ENCODE data around the gene PDE5A.

- TF ChIP-seq REST (IDR thresholded peaks at IDR 0.05; ENCODE audit: insufficient read depth in 1 of 2, low read depth in 2 of 2, low read length in 1 of 2): no peak
- TF ChIP-seq CTCF (IDR thresholded peaks at IDR 0.05): no peak
- TF ChIP-seq SIN3A (IDR thresholded peaks at IDR 0.05; ENCODE audit: borderline replicate concordance, insufficient read depth, low read depth, low read length): no peak
- no peak for TF ChIP-seq TCF7L2 (IDR thresholded peaks at IDR 0.05; ENCODE audit: low read depth, low read length)
Measured at GRCh38 chr4:119598521-119598920, 30.1 kb downstream of the PDE5A start.
